Osteocyte (in vitro differentiated cells): ENCODE results near the gene DSE. TPM values are rescaled to one million over a fixed set of nuclear protein-coding genes. Genes with fewer than 3 reads are reported as not detected.

Source experiments
- DNase-seq: peaks from one replicate; pipeline ENCODE4 v3.0.0; 2021; ENCODE audit warnings: mixed read lengths; ENCODE audit not compliant: unreplicated experiment; ENCODE audit errors: extremely low spot score
- H3K27ac Mint-ChIP-seq: one replicate; pipeline ENCODE4 v1.8.0; 2021; ENCODE audit warnings: mild to moderate bottlenecking, mixed read lengths; ENCODE audit not compliant: unreplicated experiment
- H3K27me3 Mint-ChIP-seq: one replicate; pipeline ENCODE4 v1.8.0; 2021; ENCODE audit warnings: mixed read lengths; ENCODE audit not compliant: unreplicated experiment
- H3K36me3 Mint-ChIP-seq: one replicate; pipeline ENCODE4 v1.8.0; 2021; ENCODE audit warnings: mixed read lengths; ENCODE audit not compliant: unreplicated experiment
- H3K4me1 Mint-ChIP-seq: one replicate; pipeline ENCODE4 v1.8.0; 2021; ENCODE audit warnings: mixed read lengths; ENCODE audit not compliant: unreplicated experiment
- H3K4me3 Mint-ChIP-seq: one replicate; pipeline ENCODE4 v1.8.0; 2021; ENCODE audit warnings: mild to moderate bottlenecking, moderate library complexity, mixed read lengths; ENCODE audit not compliant: unreplicated experiment
- H3K9me3 Mint-ChIP-seq: one replicate; pipeline ENCODE4 v1.8.0; 2021; ENCODE audit warnings: mixed read lengths; ENCODE audit not compliant: unreplicated experiment
- total RNA-seq: library from RNA; stranded (reverse); gene quantifications from 2 replicates; pipeline ENCODE4 v1.2.1, GENCODE V29; 2021
- TF ChIP-seq, protein P1 (sequence below): fragments of 200-600 bp; sonication (generic); IDR thresholded peaks from 2 replicates; pipeline ENCODE4 v1.5.0; 2021; ENCODE audit warnings: antibody characterized with exemption, mild to moderate bottlenecking, moderate library complexity

Gene DSE
- total RNA-seq, 1 donor from 2014 or later = 67.1 TPM

DNA sequence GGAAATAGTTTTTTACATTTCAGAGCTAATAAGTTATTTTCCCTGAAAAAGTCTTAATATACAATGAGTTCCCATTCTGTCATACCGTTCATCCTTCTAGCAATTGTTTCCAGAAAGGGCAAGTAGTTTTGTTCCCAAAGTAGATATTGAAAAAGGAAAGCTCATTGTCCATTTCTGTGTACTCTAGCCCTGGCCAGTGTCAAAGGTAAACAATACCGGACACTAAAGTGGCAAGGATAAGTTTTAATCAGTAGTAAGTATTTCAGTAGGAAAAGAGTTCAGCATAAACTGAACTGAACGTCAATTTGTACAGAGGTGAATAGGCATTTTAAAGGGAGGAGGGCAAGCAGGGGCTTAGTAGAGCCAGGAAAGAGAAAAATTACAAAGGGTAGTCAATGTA lies 46.9 kb downstream of the DSE start:
- no peak overlapping the region for H3K27ac Mint-ChIP-seq
- no peaks in the 10 kb centered on the region for H3K9me3 Mint-ChIP-seq
- peaks cover 24% of the 10 kb centered on the region for H3K4me1 Mint-ChIP-seq

DNA sequence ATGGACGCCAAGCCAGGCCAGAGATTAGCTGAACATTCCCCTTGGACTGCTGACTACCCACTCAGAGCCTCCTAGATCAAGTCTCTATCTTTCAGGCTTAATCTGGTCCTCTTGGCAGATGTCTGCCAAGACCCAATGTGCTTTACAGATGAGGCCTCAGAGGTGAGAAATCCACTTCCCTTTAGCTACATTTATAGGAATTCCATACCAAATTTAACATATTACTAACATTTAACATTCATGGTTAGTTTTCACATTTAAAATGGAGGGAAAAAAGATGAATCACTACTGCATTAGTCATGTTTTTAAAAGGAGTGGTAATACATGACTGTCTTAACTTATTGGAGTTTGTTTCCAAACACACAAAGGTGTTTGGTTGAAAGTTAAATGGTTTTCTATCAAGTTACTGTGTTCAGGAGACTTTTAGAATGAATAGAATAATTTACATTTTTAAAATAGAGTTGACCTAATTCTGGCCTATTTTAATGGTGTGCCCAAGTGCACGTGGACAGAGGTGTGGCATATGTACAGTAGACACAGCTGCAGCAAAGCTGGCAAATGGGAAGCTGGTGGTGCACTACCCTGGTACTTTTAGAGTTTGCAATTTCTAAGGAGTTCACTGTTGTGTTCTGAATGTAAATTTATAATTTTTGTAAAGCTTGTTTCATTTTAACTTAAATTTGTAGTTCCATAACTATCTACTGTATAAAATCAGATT lies 48.5 kb downstream of the DSE start:
- no peaks in the 10 kb centered on the region for H3K9me3 Mint-ChIP-seq
- peaks cover 16% of the 10 kb centered on the region for H3K4me1 Mint-ChIP-seq
- H3K36me3 Mint-ChIP-seq = peaks cover 12% of the 10 kb centered on the region
- no peaks in the 10 kb centered on the region for H3K27me3 Mint-ChIP-seq
- TF ChIP-seq, protein P1, sequence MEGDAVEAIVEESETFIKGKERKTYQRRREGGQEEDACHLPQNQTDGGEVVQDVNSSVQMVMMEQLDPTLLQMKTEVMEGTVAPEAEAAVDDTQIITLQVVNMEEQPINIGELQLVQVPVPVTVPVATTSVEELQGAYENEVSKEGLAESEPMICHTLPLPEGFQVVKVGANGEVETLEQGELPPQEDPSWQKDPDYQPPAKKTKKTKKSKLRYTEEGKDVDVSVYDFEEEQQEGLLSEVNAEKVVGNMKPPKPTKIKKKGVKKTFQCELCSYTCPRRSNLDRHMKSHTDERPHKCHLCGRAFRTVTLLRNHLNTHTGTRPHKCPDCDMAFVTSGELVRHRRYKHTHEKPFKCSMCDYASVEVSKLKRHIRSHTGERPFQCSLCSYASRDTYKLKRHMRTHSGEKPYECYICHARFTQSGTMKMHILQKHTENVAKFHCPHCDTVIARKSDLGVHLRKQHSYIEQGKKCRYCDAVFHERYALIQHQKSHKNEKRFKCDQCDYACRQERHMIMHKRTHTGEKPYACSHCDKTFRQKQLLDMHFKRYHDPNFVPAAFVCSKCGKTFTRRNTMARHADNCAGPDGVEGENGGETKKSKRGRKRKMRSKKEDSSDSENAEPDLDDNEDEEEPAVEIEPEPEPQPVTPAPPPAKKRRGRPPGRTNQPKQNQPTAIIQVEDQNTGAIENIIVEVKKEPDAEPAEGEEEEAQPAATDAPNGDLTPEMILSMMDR = no peak
- no peak overlapping the region for H3K4me3 Mint-ChIP-seq
- no peak overlapping the region for H3K27ac Mint-ChIP-seq
- DNase-seq = no peak

More for the DNA sequence above, 46.9 kb downstream of the DSE start:
- TF ChIP-seq, protein P1 = no peak
- Mint-ChIP-seq H3K36me3 (peaks cover 12% of the 10 kb centered on the region), H3K27me3 (no peaks in the 10 kb centered on the region), H3K4me3 (no peak overlapping the region)
- DNase-seq = no peak

DNA sequence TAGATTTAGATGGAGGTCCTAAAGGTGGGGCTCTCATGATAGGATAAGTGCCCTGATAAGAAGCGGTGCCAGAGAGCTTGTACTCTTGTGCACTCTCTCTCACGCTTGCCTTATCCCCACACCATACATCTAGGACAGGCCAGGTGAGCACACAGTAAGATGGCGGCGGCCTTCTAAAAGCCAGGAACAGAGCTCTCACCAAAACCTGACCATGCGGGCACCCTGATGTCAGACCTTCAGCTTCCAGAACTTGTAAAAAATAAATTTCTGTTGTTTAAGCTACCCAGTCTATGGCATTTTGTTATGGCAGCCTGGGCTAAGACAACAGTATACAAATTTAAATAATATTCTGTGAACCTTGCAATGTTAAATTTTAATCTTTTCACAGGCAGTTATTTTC lies 49.6 kb downstream of the DSE start:
- Mint-ChIP-seq H3K36me3 (peaks cover 5% of the 10 kb centered on the region), H3K27ac (no peak overlapping the region), H3K27me3 (no peaks in the 10 kb centered on the region), H3K4me1 (peaks cover 14% of the 10 kb centered on the region), H3K4me3 (no peak overlapping the region), H3K9me3 (no peaks in the 10 kb centered on the region)
- no peak for DNase-seq
- TF ChIP-seq, protein P1 = no peak

DNA sequence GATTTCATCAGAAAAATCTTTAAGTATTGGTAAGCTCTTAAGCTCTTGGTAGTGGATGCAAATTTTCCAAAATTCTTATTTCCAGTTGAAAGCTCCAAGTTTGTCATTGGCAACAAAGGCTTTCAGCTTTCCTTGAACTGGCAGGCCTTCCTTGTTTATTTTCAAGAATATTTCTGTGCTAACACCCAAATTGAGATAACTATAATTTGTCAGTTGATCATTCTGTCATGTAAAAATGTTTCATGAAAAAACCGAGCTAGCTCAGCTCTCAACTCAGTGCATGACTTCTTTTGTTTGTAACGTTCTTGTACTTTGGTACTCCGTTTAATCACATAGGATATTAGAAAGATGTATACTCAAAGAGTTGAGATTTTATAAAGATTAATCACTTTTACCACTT lies 51.5 kb downstream of the DSE start:
- TF ChIP-seq, protein P1 = no peak
- no peaks in the 10 kb centered on the region for H3K27me3 Mint-ChIP-seq
- H3K4me3 Mint-ChIP-seq = no peak overlapping the region
- H3K27ac Mint-ChIP-seq = peak overlapping the region; percentile 19
- DNase-seq = no peak
- H3K36me3 Mint-ChIP-seq = peaks cover 13% of the 10 kb centered on the region
- peaks cover 10% of the 10 kb centered on the region for H3K4me1 Mint-ChIP-seq
- H3K9me3 Mint-ChIP-seq = no peaks in the 10 kb centered on the region

DNA sequence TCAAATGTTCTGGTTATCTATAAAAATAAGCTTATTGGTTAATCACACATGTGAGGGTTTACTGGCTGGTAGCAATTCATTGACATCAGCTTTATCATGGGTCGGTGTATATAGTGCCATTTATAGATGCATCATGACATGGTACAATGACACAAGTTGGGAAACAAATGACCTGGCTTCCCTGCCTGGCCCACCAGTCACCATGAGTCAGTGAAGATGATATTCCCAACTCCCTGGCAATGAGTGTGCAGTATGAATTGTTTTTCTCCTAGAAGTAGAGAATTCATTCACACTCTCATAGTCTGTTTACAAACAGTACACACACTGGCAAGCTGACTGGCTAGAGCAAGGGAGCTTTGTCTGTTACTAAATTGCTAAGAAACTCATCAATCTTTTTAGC lies 53.3 kb downstream of the DSE start:
- no peak for DNase-seq
- Mint-ChIP-seq H3K4me1 (peaks cover 8% of the 10 kb centered on the region), H3K27ac (no peak overlapping the region), H3K9me3 (no peaks in the 10 kb centered on the region), H3K4me3 (no peak overlapping the region), H3K27me3 (no peaks in the 10 kb centered on the region), H3K36me3 (peaks cover 26% of the 10 kb centered on the region)
- TF ChIP-seq, protein P1 = no peak
